Measurements from ENCODE around the gene RAPGEF2.

RAPGEF2 gene

DNA sequence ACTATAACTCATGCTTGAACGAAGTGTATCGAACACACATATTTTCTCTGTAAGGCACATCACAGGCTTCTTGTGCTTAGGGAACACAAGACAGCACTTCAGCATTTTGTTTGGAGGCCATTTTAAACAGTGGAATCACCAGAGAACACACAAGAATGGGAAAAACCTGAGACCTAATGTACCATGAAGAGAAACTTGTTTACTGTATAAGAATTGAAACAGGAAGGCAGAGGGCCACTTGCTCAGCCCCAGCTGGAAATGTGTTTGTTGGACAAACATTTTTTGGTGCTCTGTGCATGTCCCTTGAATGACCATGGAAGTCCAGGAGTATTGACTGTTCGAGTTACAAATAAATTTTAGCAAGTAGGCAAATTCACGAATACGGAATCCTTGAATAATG lies 47.5 kb downstream of the RAPGEF2 start:
- H3K4me1 Mint-ChIP-seq: peaks cover 18% of the 10 kb centered on the region
- H3K27ac Mint-ChIP-seq: peak overlapping the region; percentile 40 to 77 (median 69)
- no peaks in the 10 kb centered on the region for H3K9me3 Mint-ChIP-seq
- TF ChIP-seq, protein P1, sequence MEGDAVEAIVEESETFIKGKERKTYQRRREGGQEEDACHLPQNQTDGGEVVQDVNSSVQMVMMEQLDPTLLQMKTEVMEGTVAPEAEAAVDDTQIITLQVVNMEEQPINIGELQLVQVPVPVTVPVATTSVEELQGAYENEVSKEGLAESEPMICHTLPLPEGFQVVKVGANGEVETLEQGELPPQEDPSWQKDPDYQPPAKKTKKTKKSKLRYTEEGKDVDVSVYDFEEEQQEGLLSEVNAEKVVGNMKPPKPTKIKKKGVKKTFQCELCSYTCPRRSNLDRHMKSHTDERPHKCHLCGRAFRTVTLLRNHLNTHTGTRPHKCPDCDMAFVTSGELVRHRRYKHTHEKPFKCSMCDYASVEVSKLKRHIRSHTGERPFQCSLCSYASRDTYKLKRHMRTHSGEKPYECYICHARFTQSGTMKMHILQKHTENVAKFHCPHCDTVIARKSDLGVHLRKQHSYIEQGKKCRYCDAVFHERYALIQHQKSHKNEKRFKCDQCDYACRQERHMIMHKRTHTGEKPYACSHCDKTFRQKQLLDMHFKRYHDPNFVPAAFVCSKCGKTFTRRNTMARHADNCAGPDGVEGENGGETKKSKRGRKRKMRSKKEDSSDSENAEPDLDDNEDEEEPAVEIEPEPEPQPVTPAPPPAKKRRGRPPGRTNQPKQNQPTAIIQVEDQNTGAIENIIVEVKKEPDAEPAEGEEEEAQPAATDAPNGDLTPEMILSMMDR (IDR thresholded peaks at IDR 0.05; ENCODE audit: unreplicated experiment in 3 of 3): no peak
- H3K36me3 Mint-ChIP-seq (ENCODE audit: low read depth): no peaks in the 10 kb centered on the region
- H3K4me3 Mint-ChIP-seq: no peak overlapping the region
- no peaks in the 10 kb centered on the region for H3K27me3 Mint-ChIP-seq (ENCODE audit: low read depth)

DNA sequence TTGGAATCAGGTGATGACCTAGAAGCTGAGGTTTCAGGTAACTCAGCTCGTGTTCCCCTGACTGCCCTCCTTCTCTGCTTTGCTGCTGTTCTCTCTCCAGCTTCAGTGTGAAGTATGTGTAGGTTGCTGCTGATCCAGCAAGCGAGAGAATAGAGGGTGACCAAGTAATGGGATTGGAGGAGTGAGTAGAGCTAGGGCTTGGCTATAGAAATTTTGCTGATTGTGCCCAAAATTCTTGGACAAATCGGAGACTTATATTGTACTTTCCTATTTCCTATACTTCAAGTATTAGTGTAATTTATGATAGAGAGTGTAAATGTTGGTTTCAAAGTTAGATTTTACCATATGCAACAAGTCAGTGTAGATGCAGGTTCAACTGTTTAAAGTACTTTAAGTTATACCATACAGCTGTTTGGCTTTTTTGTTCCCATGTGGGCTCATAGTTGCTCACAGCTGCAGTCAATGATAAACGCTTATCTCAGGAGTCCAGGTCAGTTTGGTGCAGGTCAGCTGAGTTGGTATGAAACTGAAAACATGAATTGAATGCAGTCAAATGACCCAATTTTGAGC lies 48.0 kb downstream of the RAPGEF2 start:
- Mint-ChIP-seq H3K36me3 (ENCODE audit: low read depth) (no peaks in the 10 kb centered on the region), H3K4me3 (no peak overlapping the region), H3K4me1 (peaks cover 14% of the 10 kb centered on the region), H3K27me3 (ENCODE audit: low read depth) (no peaks in the 10 kb centered on the region), H3K27ac (peak overlapping the region; percentile 40 to 77 (median 69)), H3K9me3 (no peaks in the 10 kb centered on the region)
- TF ChIP-seq, protein P1 (IDR thresholded peaks at IDR 0.05; ENCODE audit: unreplicated experiment in 3 of 3): no peak

DNA sequence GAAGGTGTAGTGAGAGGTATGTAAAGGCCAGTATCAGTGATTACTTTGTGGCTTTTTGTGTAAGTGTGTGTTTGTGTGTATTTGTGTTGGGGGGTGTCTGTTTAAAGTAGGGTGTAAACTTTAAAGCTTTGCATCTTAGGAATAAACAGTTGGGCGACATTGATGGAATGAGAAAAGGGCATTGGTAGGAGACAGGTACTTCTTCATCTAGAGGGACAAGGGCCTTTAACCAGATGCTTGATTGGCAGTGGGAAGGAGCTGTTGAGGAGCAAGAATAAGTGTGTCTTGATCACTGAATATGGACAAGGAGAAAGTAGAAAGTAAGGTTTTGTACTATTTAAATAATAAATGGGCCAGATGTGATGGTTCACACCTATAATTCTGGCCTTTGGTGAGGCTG lies 48.8 kb downstream of the RAPGEF2 start:
- Mint-ChIP-seq H3K36me3 (ENCODE audit: low read depth) (no peaks in the 10 kb centered on the region), H3K4me1 (peaks cover 14% of the 10 kb centered on the region), H3K4me3 (no peak overlapping the region), H3K27ac (peak overlapping the region in 1 of 3 experiments; percentile 15), H3K27me3 (ENCODE audit: low read depth) (no peaks in the 10 kb centered on the region), H3K9me3 (no peaks in the 10 kb centered on the region)
- TF ChIP-seq, protein P1 (IDR thresholded peaks at IDR 0.05; ENCODE audit: unreplicated experiment in 3 of 3): no peak

DNA sequence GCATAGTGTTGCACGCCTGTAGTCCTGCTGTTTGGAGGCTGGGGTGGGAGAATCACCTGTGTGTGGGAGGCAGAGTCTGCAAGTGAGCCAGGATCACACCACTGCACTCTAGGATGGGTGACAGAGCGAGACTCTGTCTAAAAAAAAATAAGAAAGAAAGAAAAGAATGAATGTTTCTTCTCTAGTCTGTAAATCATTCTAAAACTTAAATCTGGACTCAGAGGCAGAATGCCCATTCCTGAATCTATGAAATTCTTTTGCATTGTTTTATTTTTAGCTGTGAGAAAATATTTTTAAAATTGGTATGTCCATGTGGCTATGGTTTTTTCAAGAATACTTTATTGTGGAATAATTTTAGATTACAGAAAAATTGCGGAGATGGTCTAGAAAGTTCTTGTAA lies 49.3 kb downstream of the RAPGEF2 start:
- Mint-ChIP-seq H3K4me1 (peaks cover 17% of the 10 kb centered on the region), H3K36me3 (ENCODE audit: low read depth) (no peaks in the 10 kb centered on the region), H3K4me3 (no peak overlapping the region), H3K27me3 (ENCODE audit: low read depth) (no peaks in the 10 kb centered on the region), H3K27ac (no peak overlapping the region), H3K9me3 (no peaks in the 10 kb centered on the region)
- TF ChIP-seq, protein P1 (IDR thresholded peaks at IDR 0.05; ENCODE audit: unreplicated experiment in 3 of 3): no peak

DNA sequence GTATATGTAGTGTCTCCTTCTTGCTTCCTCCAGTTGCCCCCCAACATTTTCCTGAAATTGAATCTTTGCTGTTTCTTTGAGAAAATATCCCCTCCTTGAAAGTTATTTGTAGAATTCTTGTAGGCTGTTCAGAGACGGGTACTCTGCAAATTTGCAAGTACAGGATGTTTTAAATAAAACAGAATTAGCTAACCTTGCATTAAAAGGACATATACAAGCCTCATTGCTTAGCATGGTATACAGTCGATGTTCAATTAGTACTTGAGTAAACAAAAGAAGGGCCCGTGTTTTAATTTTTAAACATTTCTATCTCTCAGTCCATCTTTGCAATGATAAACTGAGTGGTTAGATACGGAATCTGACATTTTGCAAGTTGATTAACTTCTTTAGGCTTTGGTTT lies 50.8 kb downstream of the RAPGEF2 start:
- H3K4me3 Mint-ChIP-seq: no peak overlapping the region
- TF ChIP-seq, protein P1 (IDR thresholded peaks at IDR 0.05; ENCODE audit: unreplicated experiment in 3 of 3): no peak
- no peak overlapping the region for H3K27ac Mint-ChIP-seq
- H3K36me3 Mint-ChIP-seq (ENCODE audit: low read depth): no peaks in the 10 kb centered on the region
- no peaks in the 10 kb centered on the region for H3K9me3 Mint-ChIP-seq
- H3K27me3 Mint-ChIP-seq (ENCODE audit: low read depth): no peaks in the 10 kb centered on the region
- peaks cover 27% of the 10 kb centered on the region for H3K4me1 Mint-ChIP-seq

DNA sequence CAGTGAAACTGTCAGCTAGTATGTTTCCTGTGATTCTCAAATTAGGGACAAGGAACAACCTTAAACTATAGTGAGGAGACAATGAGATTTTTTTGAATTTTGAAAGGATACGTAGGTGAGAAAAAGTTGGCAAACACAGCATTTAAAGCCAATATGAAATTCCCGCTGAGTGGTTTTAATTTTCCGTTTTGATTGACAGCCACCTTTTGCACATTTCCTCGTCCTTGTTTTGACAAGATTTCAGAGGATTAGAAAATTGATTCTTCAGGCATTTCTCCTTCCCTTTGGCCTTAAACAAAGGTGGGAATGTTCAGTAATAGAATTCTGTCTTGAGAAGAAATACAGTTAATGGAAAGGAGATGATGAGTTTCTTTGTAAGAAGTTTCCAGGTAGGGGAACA lies 52.2 kb downstream of the RAPGEF2 start:
- Mint-ChIP-seq H3K27me3 (ENCODE audit: low read depth) (no peaks in the 10 kb centered on the region), H3K4me1 (peaks cover 39% of the 10 kb centered on the region), H3K4me3 (no peak overlapping the region), H3K9me3 (no peaks in the 10 kb centered on the region), H3K36me3 (ENCODE audit: low read depth) (no peaks in the 10 kb centered on the region), H3K27ac (no peak overlapping the region)
- TF ChIP-seq, protein P1 (IDR thresholded peaks at IDR 0.05; ENCODE audit: unreplicated experiment in 3 of 3): no peak
